ENCODE data around the gene NAB2.
"Not testable (repeated sequence)": the region's sequence is repeated elsewhere in the genome, so short reads cannot be mapped to it uniquely, and the experiment has no call there.

NAB2 gene

GRCh38 chr12:57088354-57089270 lies at the start of gene NAB2:
NAB2 (plus strand) TSS chr12:57089114; CDS start chr12:57089272, 158 bp downstream.
- DNase-seq = peak; percentile 94

DNA sequence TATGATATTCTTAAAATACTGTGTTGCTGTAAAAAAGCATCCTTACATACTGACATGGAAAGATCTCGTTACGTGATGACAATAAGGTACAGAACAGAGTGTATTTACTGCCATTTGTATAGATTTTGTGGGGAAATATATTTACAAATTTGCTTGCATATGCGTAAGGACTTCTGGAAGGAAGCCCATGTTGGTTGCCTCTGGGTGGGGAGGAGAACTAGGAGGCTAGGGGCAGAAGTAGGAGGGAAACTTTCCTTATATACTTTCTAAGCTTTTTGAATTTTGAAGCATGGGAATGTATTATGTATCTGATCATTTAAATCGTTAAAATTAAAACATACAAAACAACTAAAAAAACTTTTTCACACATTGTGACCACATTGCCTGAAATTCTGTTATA lies 48.7 kb upstream of the NAB2 start:
- DNase-seq = no peak

GRCh38 chr12:57040750-57041149 lies 48.2 kb upstream of the NAB2 start:
- DNase-seq = no peak

- no peak for DNase-seq
These were observed 46.2 kb upstream of the NAB2 start for GRCh38 chr12:57042695-57043094.

- DNase-seq = no peak
These were observed 44.4 kb upstream of the NAB2 start for GRCh38 chr12:57044468-57044867.

- no peak for DNase-seq
These were observed 44.0 kb upstream of the NAB2 start for GRCh38 chr12:57044889-57045288.

DNA sequence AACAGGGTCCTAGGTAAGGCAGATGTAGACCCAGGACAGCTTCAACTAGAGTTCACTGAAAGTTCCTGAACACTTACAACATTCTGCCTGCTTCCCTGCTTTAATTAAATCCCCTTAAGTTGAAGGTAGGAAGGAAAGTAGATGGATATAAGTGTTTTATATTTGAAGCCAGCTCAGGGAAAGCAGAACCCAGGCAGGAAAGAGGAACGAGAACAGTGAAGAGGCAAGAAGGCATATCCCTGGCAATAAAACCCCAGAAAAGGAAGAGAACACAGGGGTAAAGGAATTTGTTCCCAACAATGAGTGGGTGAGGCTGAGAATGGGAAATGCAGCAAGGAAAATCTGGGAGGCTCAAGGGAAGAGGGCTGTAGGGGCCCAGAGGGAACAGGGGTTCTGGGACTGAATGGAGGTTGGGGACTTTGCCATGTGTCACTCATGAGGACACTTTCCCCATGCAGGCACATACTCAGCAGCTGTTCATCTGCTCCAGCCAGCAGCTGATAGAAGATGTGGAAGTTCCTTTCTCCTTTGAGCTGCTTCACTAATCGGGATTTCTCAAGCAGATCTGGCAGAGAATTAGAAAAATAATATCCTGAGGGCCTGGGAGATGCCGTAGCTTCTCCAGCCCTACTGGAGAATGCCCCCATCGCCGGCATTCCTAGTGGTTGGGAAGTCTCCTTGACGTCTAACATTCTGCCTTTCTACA lies 42.7 kb upstream of the NAB2 start:
- DNase-seq = no peak

GRCh38 chr12:57046947-57047890 lies 41.7 kb upstream of the NAB2 start:
- DNase-seq = peak; percentile 11

DNA sequence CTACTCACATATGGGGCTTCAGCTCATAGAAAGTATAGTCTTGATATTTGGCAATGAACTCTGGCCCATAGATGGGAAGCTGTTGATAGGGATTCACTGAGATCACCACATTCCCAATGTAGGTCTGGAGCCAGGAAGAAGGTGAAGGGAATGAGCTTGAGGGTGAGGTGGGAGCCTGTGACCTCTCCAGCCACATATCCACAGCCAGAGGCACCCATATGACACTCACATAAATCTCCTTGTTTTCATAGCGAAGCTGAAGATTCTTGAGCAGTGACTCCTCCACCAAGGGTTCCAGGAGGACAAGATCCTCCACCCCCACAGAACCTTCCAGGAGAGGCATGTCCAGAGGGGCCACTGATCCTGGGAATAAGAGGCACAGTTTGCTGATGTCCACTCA lies 40.9 kb upstream of the NAB2 start:
- no peak for DNase-seq

DNA sequence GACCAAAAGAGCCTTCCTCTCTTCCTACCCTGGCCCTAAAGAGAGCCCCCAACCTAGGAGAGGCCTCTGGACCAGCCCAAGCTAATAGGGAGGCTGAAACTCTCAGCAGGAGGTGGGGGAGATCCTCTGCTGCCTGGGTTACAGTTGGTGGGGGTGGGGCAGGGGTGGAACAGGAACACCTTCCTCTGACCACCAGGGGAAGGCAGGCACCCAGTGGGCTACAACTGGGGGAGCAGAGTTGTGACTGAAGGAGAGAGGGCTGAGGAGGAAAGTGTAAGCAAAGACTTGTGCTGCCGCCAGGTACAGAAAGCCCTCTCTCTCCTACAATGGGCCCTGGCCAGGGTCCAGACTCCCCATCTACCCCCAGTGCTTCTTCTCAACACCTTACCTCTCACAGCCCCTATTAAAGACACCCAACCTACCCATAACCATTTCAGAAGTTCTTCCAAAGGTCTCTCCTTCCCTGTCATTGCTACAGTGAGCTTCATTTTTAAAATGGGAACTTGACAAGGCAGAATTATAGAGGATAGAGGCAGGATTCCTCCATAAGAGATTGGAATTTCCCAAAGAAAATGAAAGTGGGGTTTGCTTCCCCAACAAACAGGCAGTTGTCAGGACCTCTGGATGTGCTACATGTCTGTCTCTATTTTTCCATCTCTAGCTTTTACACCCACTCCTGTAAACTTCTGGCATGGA lies 40.3 kb upstream of the NAB2 start:
- DNase-seq = no peak

DNA sequence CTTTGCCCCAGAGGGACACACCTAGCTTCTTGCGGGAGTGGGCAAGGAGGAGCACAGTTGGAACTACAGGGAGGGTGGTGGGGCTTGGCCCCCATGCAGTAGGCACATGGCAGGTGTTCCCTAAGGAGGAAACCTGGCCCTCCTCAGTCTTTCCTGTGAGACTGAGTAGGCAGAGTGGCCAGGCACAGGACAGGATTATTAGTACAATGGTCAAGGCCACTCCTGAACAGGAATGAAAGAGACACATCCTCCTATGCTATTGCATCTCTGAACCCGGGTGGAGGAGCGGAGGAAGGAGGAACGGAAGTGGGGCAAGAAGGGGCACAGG lies 39.8 kb upstream of the NAB2 start:
- DNase-seq = no peak

GRCh38 chr12:57049890-57050289 lies 39.0 kb upstream of the NAB2 start, which contains the start of gene MYO1A:
MYO1A (minus strand) TSS chr12:57050129; CDS start chr12:57048323, 1,806 bp downstream.
- no peak for DNase-seq

DNA sequence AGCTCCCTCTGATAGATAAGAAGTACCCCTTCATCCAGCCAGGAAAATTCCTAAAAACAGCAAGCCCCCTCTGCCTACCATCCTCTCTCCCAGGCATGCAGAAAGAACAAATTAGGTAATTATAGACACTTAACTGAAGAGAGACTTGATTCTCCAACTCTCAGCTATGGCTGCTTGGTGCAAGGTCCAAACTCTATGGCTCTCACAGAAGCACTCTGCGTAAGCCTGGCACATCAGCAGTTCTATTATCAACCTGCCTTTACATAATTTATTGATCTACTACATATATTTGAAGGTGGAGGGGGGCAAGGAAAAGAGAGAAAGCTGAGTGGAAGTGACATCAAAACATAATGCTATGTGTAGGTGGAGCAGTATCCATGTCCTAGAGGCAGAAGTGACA lies 37.9 kb upstream of the NAB2 start:
- no peak for DNase-seq

GRCh38 chr12:57053146-57053545 lies 35.8 kb upstream of the NAB2 start:
- not testable (repeated sequence) for DNase-seq

DNA sequence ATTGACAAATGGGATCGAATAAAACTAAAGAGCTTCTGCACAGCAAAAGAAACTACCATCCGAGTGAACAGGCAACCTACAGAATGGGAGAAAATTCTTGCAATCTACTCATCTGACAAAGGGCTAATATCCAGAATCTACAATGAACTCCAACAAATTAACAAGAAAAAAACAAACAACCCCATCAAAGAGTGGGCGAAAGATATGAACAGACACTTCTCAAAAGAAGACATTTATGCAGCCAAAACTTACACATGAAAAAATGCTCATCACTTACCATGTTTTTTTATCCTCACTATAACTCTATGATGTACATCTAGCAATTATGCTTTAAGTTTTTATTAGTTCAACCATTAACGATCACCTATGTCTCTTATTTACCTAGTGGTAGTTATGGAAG lies 35.0 kb upstream of the NAB2 start:
- DNase-seq = not testable (repeated sequence)

GRCh38 chr12:57055824-57056223 lies 33.1 kb upstream of the NAB2 start:
- no peak for DNase-seq

GRCh38 chr12:57057067-57057751 lies 31.7 kb upstream of the NAB2 start:
- no peak for DNase-seq

DNA sequence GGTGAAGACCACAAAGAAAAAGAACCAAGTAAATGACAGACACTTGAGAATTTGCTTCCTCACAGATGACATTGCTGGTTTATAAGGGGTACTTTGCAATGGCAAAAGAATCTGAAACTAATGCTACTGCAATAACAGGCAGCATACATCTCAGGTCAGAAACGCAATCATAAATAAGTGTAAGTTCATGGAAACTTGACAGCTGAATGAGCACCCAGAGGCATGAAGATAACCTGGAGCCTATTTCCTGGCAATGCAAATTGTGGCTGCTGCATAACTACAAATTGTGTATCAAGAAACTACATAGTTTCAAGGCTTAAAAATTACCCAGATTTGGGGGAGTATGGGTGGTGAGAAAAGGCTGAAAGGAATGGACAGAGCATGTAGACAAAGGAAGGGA lies 30.5 kb upstream of the NAB2 start:
- no peak for DNase-seq

- DNase-seq = peak; percentile 38
These were observed 24.8 kb upstream of the NAB2 start for GRCh38 chr12:57063991-57064685.

DNA sequence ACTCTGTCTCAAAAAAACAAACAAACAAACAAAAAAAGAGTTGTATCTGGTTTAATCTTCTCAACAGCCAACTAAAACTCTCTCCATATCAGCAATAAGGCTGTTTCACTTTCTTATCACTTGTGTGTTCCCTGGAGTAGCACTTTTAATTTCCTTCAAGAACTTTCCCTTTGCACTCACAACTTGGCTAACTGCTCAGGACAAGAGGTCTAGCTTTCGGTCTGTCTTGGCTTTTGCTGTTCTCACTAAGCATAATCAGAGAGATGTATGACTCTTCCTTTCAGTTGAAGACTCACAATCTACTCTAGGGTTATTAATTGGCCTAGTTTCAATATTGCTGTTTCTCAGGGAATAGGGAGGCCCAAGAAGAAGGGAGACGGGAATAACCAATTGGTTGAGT lies 22.7 kb upstream of the NAB2 start:
- no peak for DNase-seq

DNA sequence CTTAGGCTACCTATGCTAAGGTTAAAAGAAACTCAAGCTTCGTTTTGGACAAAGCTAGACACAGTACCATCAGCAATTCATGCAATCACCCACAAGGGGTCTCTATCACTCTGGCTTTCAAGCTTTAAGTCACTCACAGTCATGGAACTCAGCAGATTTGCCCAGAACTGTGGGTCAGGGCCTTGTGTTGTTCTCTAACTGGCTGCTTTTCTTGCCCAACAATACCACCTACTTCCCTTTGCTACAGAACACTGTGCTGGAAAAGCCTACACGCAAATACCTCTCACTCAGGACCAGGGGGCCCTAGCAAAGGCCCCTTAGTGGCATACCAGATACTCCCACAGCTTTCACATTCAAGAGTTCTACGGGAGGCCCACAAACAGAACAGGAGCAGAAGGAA lies 19.4 kb upstream of the NAB2 start:
- DNase-seq = peak; percentile 48
